NT2/D1 (cell line): ENCODE results near the gene KLF17.

Source experiments
- DNase-seq: peaks from one replicate; pipeline ENCODE4 v3.0.0-alpha.2; 2011; ENCODE audit warnings: low read depth, low spot score
- H3K27me3 ChIP-seq: 2 replicates; pipeline ENCODE4 v1.6.0; 2011; ENCODE audit warnings: mild to moderate bottlenecking; ENCODE audit not compliant: insufficient read length, insufficient read depth
- H3K36me3 ChIP-seq: 2 replicates; pipeline ENCODE4 v1.6.1; 2011; ENCODE audit warnings: mild to moderate bottlenecking, low read length, mixed read lengths; ENCODE audit not compliant: insufficient read depth, insufficient read length
- H3K4me1 ChIP-seq: 2 replicates; pipeline ENCODE4 v1.5.1; 2011; ENCODE audit not compliant: insufficient read depth, insufficient read length
- H3K4me3 ChIP-seq: 2 replicates; pipeline ENCODE4 v1.5.1; 2011; ENCODE audit warnings: low read depth; ENCODE audit not compliant: insufficient read length
- H3K9ac ChIP-seq: 2 replicates; pipeline ENCODE4 v1.6.0; 2011; ENCODE audit warnings: low read depth; ENCODE audit not compliant: insufficient read length
- H3K9me3 ChIP-seq: 2 replicates; pipeline ENCODE4 v1.5.1; 2011; ENCODE audit warnings: mild to moderate bottlenecking, low read length; ENCODE audit not compliant: insufficient read depth
- SUZ12 ChIP-seq: IDR thresholded peaks from 2 replicates; pipeline ENCODE4 v1.6.1; 2011; ENCODE audit not compliant: insufficient read length, insufficient read depth; ENCODE audit errors: extremely low read depth
- YY1 ChIP-seq: IDR thresholded peaks from 2 replicates; pipeline ENCODE4 v1.6.1; 2011; ENCODE audit not compliant: insufficient read length, insufficient read depth
- ZNF274 ChIP-seq: IDR thresholded peaks from 2 replicates; pipeline ENCODE4 v1.6.1; 2011; ENCODE audit warnings: mild to moderate bottlenecking, low read depth, low read length

KLF17 gene

GRCh38 chr1:44157903-44158302 is 39.3 kb downstream of the KLF17 start:
- Histone ChIP-seq H3K9me3 (peaks cover 7% of the 10 kb centered on the region), H3K9ac (no peak overlapping the region), H3K4me1 (no peaks in the 10 kb centered on the region), H3K4me3 (no peak overlapping the region), H3K27me3 (no peaks in the 10 kb centered on the region), H3K36me3 (no peaks in the 10 kb centered on the region)
- DNase-seq: no peak
- TF ChIP-seq SUZ12 (no peak), YY1 (no peak), ZNF274 (no peak)

- no peaks in the 10 kb centered on the region for H3K27me3 ChIP-seq
- no peak overlapping the region for H3K4me3 ChIP-seq
- DNase-seq: no peak
- TF ChIP-seq SUZ12 (no peak), YY1 (no peak), ZNF274 (no peak)
- no peak overlapping the region for H3K9ac ChIP-seq
- no peaks in the 10 kb centered on the region for H3K36me3 ChIP-seq
- no peaks in the 10 kb centered on the region for H3K4me1 ChIP-seq
- peaks cover 7% of the 10 kb centered on the region; the same call in 1 of the 2 replicates for H3K9me3 ChIP-seq
Measured at GRCh38 chr1:44158871-44159270, 40.2 kb downstream of the KLF17 start.

GRCh38 chr1:44161546-44161945 is 42.9 kb downstream of the KLF17 start:
- peaks cover 7% of the 10 kb centered on the region; the same call in 1 of the 2 replicates for H3K9me3 ChIP-seq
- no peak overlapping the region for H3K4me3 ChIP-seq
- DNase-seq: no peak
- no peaks in the 10 kb centered on the region for H3K4me1 ChIP-seq
- H3K27me3 ChIP-seq: no peaks in the 10 kb centered on the region
- no peaks in the 10 kb centered on the region for H3K36me3 ChIP-seq
- TF ChIP-seq SUZ12 (no peak), YY1 (no peak), ZNF274 (no peak)
- H3K9ac ChIP-seq: no peak overlapping the region

DNA sequence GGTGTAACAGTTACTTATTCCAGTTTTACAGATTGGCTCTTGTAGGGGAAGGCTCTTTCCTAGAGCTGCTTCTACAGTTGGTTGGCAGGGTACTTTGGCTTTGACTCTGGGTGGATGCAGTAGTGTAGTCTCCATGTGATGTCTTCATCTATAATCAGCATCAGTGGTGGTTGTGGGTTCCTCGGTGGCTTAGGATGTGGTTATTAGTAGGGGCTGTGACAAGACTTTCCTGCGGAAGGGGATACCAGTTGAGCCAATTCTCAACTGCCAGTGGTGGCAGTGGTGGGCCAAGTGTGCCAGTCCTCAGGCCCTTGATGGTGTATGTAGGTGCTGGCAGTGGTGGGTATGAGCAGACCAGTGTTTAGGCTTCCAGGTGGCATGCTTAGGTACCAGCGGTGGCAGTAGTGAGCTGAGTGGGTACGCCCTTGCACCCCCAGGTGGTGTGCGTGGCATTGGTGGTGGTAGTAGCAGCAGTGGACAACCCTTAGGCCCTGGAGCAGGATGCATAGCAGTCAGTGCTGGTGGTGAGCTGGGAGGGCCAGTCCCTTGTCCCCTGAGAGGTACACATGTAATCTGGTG is 50.0 kb downstream of the KLF17 start:
- Histone ChIP-seq H3K27me3 (no peaks in the 10 kb centered on the region), H3K9me3 (peaks cover 14% of the 10 kb centered on the region), H3K4me3 (no peak overlapping the region), H3K9ac (no peak overlapping the region), H3K4me1 (peaks cover 10% of the 10 kb centered on the region), H3K36me3 (no peaks in the 10 kb centered on the region)
- no peak for DNase-seq
- TF ChIP-seq ZNF274 (no peak), SUZ12 (no peak)

- H3K36me3 ChIP-seq: no peaks in the 10 kb centered on the region
- peaks cover 10% of the 10 kb centered on the region for H3K4me1 ChIP-seq
- H3K27me3 ChIP-seq: no peaks in the 10 kb centered on the region
- no peak overlapping the region for H3K4me3 ChIP-seq
- no peak for TF ChIP-seq YY1
- H3K9ac ChIP-seq: no peak overlapping the region
- peak; percentile 20 for DNase-seq
- H3K9me3 ChIP-seq: peaks cover 32% of the 10 kb centered on the region
Measured at GRCh38 chr1:44170281-44170823, 51.7 kb downstream of the KLF17 start.

DNA sequence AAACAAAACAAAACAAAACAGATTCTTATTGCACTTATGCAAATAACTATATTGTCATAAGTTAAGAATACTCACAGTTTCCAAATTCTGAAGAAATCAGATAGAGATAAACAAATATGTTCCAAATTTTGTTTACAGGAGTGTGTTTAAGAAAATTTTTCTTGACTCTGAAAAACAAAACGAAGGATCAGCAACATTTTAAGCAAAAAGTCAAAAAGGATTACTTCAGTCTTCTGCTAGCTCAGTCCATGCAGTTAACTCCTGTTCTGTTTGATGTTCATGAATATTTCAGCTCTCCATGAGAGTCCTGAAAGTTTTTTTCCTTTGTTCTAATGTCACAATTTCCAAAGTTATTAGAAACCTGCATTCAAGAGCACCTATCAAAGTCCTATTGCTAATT is 56.0 kb downstream of the KLF17 start:
- DNase-seq: no peak
- H3K27me3 ChIP-seq: no peaks in the 10 kb centered on the region
- TF ChIP-seq ZNF274: no peak
- TF ChIP-seq SUZ12: no peak
- no peak for TF ChIP-seq YY1
- H3K4me3 ChIP-seq: no peak overlapping the region
- no peak overlapping the region for H3K9ac ChIP-seq
- H3K9me3 ChIP-seq: peaks cover 67% of the 10 kb centered on the region
- no peaks in the 10 kb centered on the region for H3K36me3 ChIP-seq
- H3K4me1 ChIP-seq: peaks cover 2% of the 10 kb centered on the region
